Effector memory CD8-positive, alpha-beta T cell (primary cell): Measurements from ENCODE around the gene HYKK.
"Not testable (repeated sequence)": the region's sequence is repeated elsewhere in the genome, so short reads cannot be mapped to it uniquely, and the experiment has no call there.

Experiments used
- ATAC-seq: fragments of 150-1000 bp; cut with Tn5 transposase; replicated peaks from 2 replicates; pipeline ENCODE4 v1.10.0; 2021; ENCODE audit warnings: mild to moderate bottlenecking, moderate library complexity
- DNase-seq, 3 experiments: peaks; one replicate each; pipeline ENCODE4 v3.0.0; 2021
- H3K27ac Mint-ChIP-seq, 2 donors: one replicate each; pipeline ENCODE4 v1.8.0; 2022; ENCODE audit warnings: mild to moderate bottlenecking in 2 of 2, mixed read lengths in 2 of 2, moderate library complexity in 2 of 2
- H3K27me3 Mint-ChIP-seq, 2 donors: one replicate each; pipeline ENCODE4 v1.8.0; 2022; ENCODE audit warnings: mixed read lengths in 2 of 2
- H3K36me3 Mint-ChIP-seq: one replicate; pipeline ENCODE4 v1.8.0; 2022; ENCODE audit warnings: mild to moderate bottlenecking, moderate library complexity, mixed read lengths; ENCODE audit not compliant: insufficient read depth
- H3K4me1 Mint-ChIP-seq, 2 donors: one replicate each; pipeline ENCODE4 v1.8.0; 2022; ENCODE audit warnings: low read depth in 2 of 2, mixed read lengths in 2 of 2
- H3K4me3 Mint-ChIP-seq, 2 donors: one replicate each; pipeline ENCODE4 v1.8.0; 2022; ENCODE audit warnings: mild to moderate bottlenecking in 2 of 2, mixed read lengths in 2 of 2, moderate library complexity in 2 of 2
- H3K9me3 Mint-ChIP-seq, 2 donors: one replicate each; pipeline ENCODE4 v1.8.0; 2022; ENCODE audit warnings: mixed read lengths in 2 of 2

HYKK gene

GRCh38 chr15:78550815-78551214 lies 43.4 kb downstream of the HYKK start:
- H3K4me3 Mint-ChIP-seq, result no peak overlapping the region
- ATAC-seq (no peak), DNase-seq (no peak)
- H3K27me3 Mint-ChIP-seq, result no peaks in the 10 kb centered on the region
- no peaks in the 10 kb centered on the region for H3K9me3 Mint-ChIP-seq
- H3K36me3 Mint-ChIP-seq, result peaks cover 50% of the 10 kb centered on the region
- no peak overlapping the region for H3K27ac Mint-ChIP-seq
- no peaks in the 10 kb centered on the region for H3K4me1 Mint-ChIP-seq

- ATAC-seq (no peak), DNase-seq (no peak)
- Mint-ChIP-seq H3K4me3 (no peak overlapping the region), H3K9me3 (no peaks in the 10 kb centered on the region), H3K4me1 (no peaks in the 10 kb centered on the region), H3K36me3 (peaks cover 39% of the 10 kb centered on the region), H3K27ac (no peak overlapping the region), H3K27me3 (no peaks in the 10 kb centered on the region)
These were observed 44.5 kb downstream of the HYKK start for GRCh38 chr15:78551902-78552301.

- Mint-ChIP-seq H3K27me3 (no peaks in the 10 kb centered on the region), H3K4me3 (no peak overlapping the region), H3K4me1 (no peaks in the 10 kb centered on the region), H3K9me3 (no peaks in the 10 kb centered on the region), H3K27ac (peak overlapping the region in 1 of 2 donors; percentile 1), H3K36me3 (peaks cover 32% of the 10 kb centered on the region)
- ATAC-seq, result no peak
- no peak for DNase-seq
These were observed 45.2 kb downstream of the HYKK start for GRCh38 chr15:78552597-78552996.

GRCh38 chr15:78560201-78560600 lies 52.8 kb downstream of the HYKK start:
- H3K4me1 Mint-ChIP-seq, H3K27ac Mint-ChIP-seq, H3K9me3 Mint-ChIP-seq, ATAC-seq, H3K36me3 Mint-ChIP-seq, H3K4me3 Mint-ChIP-seq, H3K27me3 Mint-ChIP-seq, DNase-seq: not testable (repeated sequence)

- H3K9me3 Mint-ChIP-seq, result no peaks in the 10 kb centered on the region
- H3K4me1 Mint-ChIP-seq, result peaks cover 14% of the 10 kb centered on the region in 2 donors
- no peak overlapping the region for H3K27ac Mint-ChIP-seq
- H3K4me3 Mint-ChIP-seq, result no peak overlapping the region
- peaks cover 4 to 6% of the 10 kb centered on the region in 2 donors for H3K27me3 Mint-ChIP-seq
- H3K36me3 Mint-ChIP-seq, result no peaks in the 10 kb centered on the region
- ATAC-seq, result no peak
- no peak for DNase-seq
These were observed 54.1 kb downstream of the HYKK start for GRCh38 chr15:78561490-78561889.

GRCh38 chr15:78563092-78563491 lies 55.7 kb downstream of the HYKK start:
- Mint-ChIP-seq H3K36me3 (no peaks in the 10 kb centered on the region), H3K27me3 (peaks cover 9 to 15% of the 10 kb centered on the region in 2 donors), H3K27ac (no peak overlapping the region), H3K4me1 (peaks cover 15 to 20% of the 10 kb centered on the region in 2 donors), H3K9me3 (no peaks in the 10 kb centered on the region), H3K4me3 (no peak overlapping the region)
- ATAC-seq (no peak), DNase-seq (no peak)

- no peaks in the 10 kb centered on the region for H3K9me3 Mint-ChIP-seq
- H3K36me3 Mint-ChIP-seq, result no peaks in the 10 kb centered on the region
- H3K4me1 Mint-ChIP-seq, result peaks cover 15 to 20% of the 10 kb centered on the region in 2 donors
- H3K27ac Mint-ChIP-seq, result peak overlapping the region; percentile 60 to 88
- DNase-seq, result no peak
- peak overlapping the region; percentile 93 for H3K4me3 Mint-ChIP-seq
- ATAC-seq, result no peak
- H3K27me3 Mint-ChIP-seq, result peaks cover 9 to 15% of the 10 kb centered on the region in 2 donors
These were observed 57.3 kb downstream of the HYKK start for GRCh38 chr15:78564743-78565096.

GRCh38 chr15:78565097-78565950 lies 57.9 kb downstream of the HYKK start, which contains the start of gene CHRNA5:
Gene CHRNA5, plus strand, starts transcription at chr15:78565520. Its CDS starts 200 bp downstream, at chr15:78565720.
- peak within 1 kb of the TSS; percentile 60 to 88 for H3K27ac Mint-ChIP-seq
- ATAC-seq, result peak; percentile 73

GRCh38 chr15:78565951-78566774 lies 58.8 kb downstream of the HYKK start:
- Mint-ChIP-seq H3K4me3 (peak overlapping the region; percentile 93), H3K4me1 (peaks cover 15 to 20% of the 10 kb centered on the region in 2 donors), H3K27me3 (peaks cover 9 to 15% of the 10 kb centered on the region in 2 donors), H3K36me3 (no peaks in the 10 kb centered on the region), H3K27ac (peak overlapping the region in 1 of 2 donors; percentile 88), H3K9me3 (no peaks in the 10 kb centered on the region)
- no peak for DNase-seq
- peak; percentile 16 for ATAC-seq

More at GRCh38 chr15:78565097-78565950, 57.9 kb downstream of the HYKK start, which contains the start of gene CHRNA5:
- peak within 1 kb of the TSS; percentile 93 for H3K4me3 Mint-ChIP-seq
- no peaks in the 10 kb centered on the region for H3K36me3 Mint-ChIP-seq
- DNase-seq, result peak; percentile 10 to 53 (median 36)
- H3K9me3 Mint-ChIP-seq, result no peaks in the 10 kb centered on the region
- peaks cover 9 to 15% of the 10 kb centered on the region in 2 donors for H3K27me3 Mint-ChIP-seq
- H3K4me1 Mint-ChIP-seq, result peaks cover 15 to 20% of the 10 kb centered on the region in 2 donors

- no peak overlapping the region for H3K4me3 Mint-ChIP-seq
- no peaks in the 10 kb centered on the region for H3K9me3 Mint-ChIP-seq
- H3K27me3 Mint-ChIP-seq, result peaks cover 9 to 15% of the 10 kb centered on the region in 2 donors
- no peaks in the 10 kb centered on the region for H3K36me3 Mint-ChIP-seq
- no peak for DNase-seq
- ATAC-seq, result no peak
- H3K4me1 Mint-ChIP-seq, result peaks cover 15 to 20% of the 10 kb centered on the region in 2 donors
- no peak overlapping the region for H3K27ac Mint-ChIP-seq
These were observed 60.2 kb downstream of the HYKK start for GRCh38 chr15:78567531-78567930.

GRCh38 chr15:78570710-78571109 lies 63.3 kb downstream of the HYKK start:
- H3K36me3 Mint-ChIP-seq, result no peaks in the 10 kb centered on the region
- no peak overlapping the region for H3K27ac Mint-ChIP-seq
- no peak for ATAC-seq

GRCh38 chr15:78571382-78571781 lies 64.0 kb downstream of the HYKK start:
- H3K4me3 Mint-ChIP-seq, result no peak overlapping the region
- H3K36me3 Mint-ChIP-seq, result no peaks in the 10 kb centered on the region
- no peaks in the 10 kb centered on the region for H3K9me3 Mint-ChIP-seq
- DNase-seq (no peak), ATAC-seq (no peak)
- H3K4me1 Mint-ChIP-seq, result peaks cover 2 to 5% of the 10 kb centered on the region in 2 donors
- no peak overlapping the region for H3K27ac Mint-ChIP-seq
- H3K27me3 Mint-ChIP-seq, result peaks cover 11 to 12% of the 10 kb centered on the region in 2 donors

More at GRCh38 chr15:78570710-78571109, 63.3 kb downstream of the HYKK start:
- Mint-ChIP-seq H3K4me1 (peaks cover 6 to 12% of the 10 kb centered on the region in 2 donors), H3K27me3 (peaks cover 9 to 15% of the 10 kb centered on the region in 2 donors), H3K4me3 (no peak overlapping the region), H3K9me3 (no peaks in the 10 kb centered on the region)
- no peak for DNase-seq

- Mint-ChIP-seq H3K9me3 (no peaks in the 10 kb centered on the region), H3K36me3 (no peaks in the 10 kb centered on the region), H3K4me1 (no peaks in the 10 kb centered on the region), H3K4me3 (no peak overlapping the region), H3K27me3 (peaks cover 0 to 9% of the 10 kb centered on the region in 2 donors), H3K27ac (no peak overlapping the region)
- DNase-seq (no peak), ATAC-seq (no peak)
These were observed 66.0 kb downstream of the HYKK start for GRCh38 chr15:78573416-78573815.
